Measurements from ENCODE around the gene NFE2L3. TPM values are rescaled to one million over a fixed set of nuclear protein-coding genes. Genes with fewer than 3 reads are reported as not detected.

The NFE2L3 gene
- total and polyA plus RNA-seq, 9 of the 15 experiments (the other 6 are each of a cell fraction or from before 2014, with no cell fraction given), result 2.9 to 16.9 (median 12.4) TPM

DNA sequence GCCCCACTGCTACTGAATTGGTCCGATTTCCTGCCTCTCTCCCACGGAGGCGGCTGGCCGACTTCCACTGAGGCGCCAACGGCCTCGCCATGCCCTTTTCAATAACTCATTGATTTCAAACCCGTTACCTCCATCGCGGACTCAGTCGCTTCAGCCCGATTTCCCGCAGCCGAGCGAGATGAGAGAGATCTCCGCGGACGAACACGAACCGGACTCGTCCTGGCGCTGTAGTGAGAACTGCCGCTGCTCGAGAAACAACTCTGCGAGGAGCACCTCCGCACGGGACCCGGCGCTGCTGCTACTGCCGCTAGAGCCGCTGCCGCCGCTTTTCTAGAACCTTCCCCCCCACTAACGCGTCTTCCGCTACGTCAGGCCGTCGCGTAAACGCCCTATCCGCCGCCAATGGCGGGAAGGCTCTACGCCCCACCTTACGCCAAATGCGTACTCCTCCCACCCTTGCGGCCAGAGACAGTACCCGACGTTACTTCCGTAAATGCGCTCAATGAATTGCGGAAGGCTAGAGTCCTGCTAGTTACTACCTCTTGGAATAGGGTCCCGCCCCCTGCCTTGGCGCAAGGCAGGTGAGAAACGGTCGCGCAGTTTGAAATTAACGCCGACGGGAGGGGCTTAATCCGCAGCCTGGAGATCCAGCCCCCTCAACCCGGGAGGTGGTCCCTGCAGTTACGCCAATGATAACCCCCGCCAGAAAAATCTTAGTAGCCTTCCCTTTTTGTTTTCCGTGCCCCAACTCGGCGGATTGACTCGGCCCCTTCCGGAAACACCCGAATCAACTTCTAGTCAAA is 48.6 kb downstream of the NFE2L3 start, which contains the start of gene HNRNPA2B1 (continued):
- TF ChIP-seq, protein P1, sequence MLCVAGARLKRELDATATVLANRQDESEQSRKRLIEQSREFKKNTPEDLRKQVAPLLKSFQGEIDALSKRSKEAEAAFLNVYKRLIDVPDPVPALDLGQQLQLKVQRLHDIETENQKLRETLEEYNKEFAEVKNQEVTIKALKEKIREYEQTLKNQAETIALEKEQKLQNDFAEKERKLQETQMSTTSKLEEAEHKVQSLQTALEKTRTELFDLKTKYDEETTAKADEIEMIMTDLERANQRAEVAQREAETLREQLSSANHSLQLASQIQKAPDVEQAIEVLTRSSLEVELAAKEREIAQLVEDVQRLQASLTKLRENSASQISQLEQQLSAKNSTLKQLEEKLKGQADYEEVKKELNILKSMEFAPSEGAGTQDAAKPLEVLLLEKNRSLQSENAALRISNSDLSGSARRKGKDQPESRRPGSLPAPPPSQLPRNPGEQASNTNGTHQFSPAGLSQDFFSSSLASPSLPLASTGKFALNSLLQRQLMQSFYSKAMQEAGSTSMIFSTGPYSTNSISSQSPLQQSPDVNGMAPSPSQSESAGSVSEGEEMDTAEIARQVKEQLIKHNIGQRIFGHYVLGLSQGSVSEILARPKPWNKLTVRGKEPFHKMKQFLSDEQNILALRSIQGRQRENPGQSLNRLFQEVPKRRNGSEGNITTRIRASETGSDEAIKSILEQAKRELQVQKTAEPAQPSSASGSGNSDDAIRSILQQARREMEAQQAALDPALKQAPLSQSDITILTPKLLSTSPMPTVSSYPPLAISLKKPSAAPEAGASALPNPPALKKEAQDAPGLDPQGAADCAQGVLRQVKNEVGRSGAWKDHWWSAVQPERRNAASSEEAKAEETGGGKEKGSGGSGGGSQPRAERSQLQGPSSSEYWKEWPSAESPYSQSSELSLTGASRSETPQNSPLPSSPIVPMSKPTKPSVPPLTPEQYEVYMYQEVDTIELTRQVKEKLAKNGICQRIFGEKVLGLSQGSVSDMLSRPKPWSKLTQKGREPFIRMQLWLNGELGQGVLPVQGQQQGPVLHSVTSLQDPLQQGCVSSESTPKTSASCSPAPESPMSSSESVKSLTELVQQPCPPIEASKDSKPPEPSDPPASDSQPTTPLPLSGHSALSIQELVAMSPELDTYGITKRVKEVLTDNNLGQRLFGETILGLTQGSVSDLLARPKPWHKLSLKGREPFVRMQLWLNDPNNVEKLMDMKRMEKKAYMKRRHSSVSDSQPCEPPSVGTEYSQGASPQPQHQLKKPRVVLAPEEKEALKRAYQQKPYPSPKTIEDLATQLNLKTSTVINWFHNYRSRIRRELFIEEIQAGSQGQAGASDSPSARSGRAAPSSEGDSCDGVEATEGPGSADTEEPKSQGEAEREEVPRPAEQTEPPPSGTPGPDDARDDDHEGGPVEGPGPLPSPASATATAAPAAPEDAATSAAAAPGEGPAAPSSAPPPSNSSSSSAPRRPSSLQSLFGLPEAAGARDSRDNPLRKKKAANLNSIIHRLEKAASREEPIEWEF (CRISPR knock-in tag; IDR thresholded peaks at IDR 0.05), result no peak
- TF ChIP-seq C11orf30 (IDR thresholded peaks at IDR 0.05; ENCODE audit: low read depth), result no peak
- TF ChIP-seq, protein P2, sequence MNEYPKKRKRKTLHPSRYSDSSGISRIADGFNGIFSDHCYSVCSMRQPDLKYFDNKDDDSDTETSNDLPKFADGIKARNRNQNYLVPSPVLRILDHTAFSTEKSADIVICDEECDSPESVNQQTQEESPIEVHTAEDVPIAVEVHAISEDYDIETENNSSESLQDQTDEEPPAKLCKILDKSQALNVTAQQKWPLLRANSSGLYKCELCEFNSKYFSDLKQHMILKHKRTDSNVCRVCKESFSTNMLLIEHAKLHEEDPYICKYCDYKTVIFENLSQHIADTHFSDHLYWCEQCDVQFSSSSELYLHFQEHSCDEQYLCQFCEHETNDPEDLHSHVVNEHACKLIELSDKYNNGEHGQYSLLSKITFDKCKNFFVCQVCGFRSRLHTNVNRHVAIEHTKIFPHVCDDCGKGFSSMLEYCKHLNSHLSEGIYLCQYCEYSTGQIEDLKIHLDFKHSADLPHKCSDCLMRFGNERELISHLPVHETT (CRISPR knock-in tag; conservative IDR thresholded peaks at IDR 0.05 in 1 of 2, IDR thresholded peaks at IDR 0.05 in 1 of 2), result no peak
- TF ChIP-seq, protein P3, sequence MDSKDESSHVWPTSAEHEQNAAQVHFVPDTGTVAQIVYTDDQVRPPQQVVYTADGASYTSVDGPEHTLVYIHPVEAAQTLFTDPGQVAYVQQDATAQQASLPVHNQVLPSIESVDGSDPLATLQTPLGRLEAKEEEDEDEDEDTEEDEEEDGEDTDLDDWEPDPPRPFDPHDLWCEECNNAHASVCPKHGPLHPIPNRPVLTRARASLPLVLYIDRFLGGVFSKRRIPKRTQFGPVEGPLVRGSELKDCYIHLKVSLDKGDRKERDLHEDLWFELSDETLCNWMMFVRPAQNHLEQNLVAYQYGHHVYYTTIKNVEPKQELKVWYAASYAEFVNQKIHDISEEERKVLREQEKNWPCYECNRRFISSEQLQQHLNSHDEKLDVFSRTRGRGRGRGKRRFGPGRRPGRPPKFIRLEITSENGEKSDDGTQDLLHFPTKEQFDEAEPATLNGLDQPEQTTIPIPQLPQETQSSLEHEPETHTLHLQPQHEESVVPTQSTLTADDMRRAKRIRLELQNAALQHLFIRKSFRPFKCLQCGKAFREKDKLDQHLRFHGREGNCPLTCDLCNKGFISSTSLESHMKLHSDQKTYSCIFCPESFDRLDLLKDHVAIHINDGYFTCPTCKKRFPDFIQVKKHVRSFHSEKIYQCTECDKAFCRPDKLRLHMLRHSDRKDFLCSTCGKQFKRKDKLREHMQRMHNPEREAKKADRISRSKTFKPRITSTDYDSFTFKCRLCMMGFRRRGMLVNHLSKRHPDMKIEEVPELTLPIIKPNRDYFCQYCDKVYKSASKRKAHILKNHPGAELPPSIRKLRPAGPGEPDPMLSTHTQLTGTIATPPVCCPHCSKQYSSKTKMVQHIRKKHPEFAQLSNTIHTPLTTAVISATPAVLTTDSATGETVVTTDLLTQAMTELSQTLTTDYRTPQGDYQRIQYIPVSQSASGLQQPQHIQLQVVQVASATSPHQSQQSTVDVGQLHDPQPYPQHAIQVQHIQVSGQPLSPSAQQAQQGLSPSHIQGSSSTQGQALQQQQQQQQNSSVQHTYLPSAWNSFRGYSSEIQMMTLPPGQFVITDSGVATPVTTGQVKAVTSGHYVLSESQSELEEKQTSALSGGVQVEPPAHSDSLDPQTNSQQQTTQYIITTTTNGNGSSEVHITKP (IDR thresholded peaks at IDR 0.05; ENCODE audit: partially characterized antibody), result no peak
- TF ChIP-seq ZNF217 (CRISPR knock-in tag; IDR thresholded peaks at IDR 0.05), result no peak
- peak in 1 of 2 experiments; percentile 81; a peak in 3 of 4 replicates for TF ChIP-seq MAZ (CRISPR knock-in tag; conservative IDR thresholded peaks at IDR 0.05 in 1 of 2, IDR thresholded peaks at IDR 0.05 in 1 of 2)
- TF ChIP-seq BRD9 (IDR thresholded peaks at IDR 0.05; ENCODE audit: low read depth, partially characterized antibody), result peak; percentile 2
- no peak; the same call in 1 of the 2 replicates for TF ChIP-seq NR2C2 (CRISPR knock-in tag; IDR thresholded peaks at IDR 0.05)
- TF ChIP-seq NR2C2 (tag; IDR thresholded peaks at IDR 0.05), result no peak
- no peak; the same call in 1 of the 2 replicates for TF ChIP-seq EGR1 (conservative IDR thresholded peaks at IDR 0.05)
- TF ChIP-seq POLR2H (tag; IDR thresholded peaks at IDR 0.05; ENCODE audit: low read depth), result peak; percentile 98
- TF ChIP-seq POLR3G (IDR thresholded peaks at IDR 0.05; ENCODE audit: extremely low read depth, insufficient read length, insufficient replicate concordance), result no peak
- TF ChIP-seq SMARCE1 (IDR thresholded peaks at IDR 0.05), result peak; percentile 87
- 0 out of 2 replicates have a peak, but pooled peaks have one; percentile 0 for TF ChIP-seq SPI1 (IDR thresholded peaks at IDR 0.05; ENCODE audit: borderline replicate concordance, low read depth, low read length)
- TF ChIP-seq, protein P4, sequence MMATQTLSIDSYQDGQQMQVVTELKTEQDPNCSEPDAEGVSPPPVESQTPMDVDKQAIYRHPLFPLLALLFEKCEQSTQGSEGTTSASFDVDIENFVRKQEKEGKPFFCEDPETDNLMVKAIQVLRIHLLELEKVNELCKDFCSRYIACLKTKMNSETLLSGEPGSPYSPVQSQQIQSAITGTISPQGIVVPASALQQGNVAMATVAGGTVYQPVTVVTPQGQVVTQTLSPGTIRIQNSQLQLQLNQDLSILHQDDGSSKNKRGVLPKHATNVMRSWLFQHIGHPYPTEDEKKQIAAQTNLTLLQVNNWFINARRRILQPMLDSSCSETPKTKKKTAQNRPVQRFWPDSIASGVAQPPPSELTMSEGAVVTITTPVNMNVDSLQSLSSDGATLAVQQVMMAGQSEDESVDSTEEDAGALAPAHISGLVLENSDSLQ (IDR thresholded peaks at IDR 0.05), result no peak
